Heart left ventricle (tissue), 13 donors: ENCODE measurements around the gene FTO.

Experiments used
- POLR2A ChIP-seq, 2 donors: fragments of 450-650 bp; IDR thresholded peaks; one replicate each; pipeline ENCODE4 v1.6.1; 2017; ENCODE audit warnings: antibody characterized with exemption in 2 of 2, mild to moderate bottlenecking in 2 of 2, moderate library complexity in 2 of 2
- TF ChIP-seq, protein P1 (sequence below), 12 donors: fragments of 200-600 bp; sonication (generic) in 4 of 12; IDR thresholded peaks; one replicate each; pipeline versions ENCODE4 v1.5.0 to v1.8.0; 2018 to 2022; ENCODE audit warnings: antibody characterized with exemption in 12 of 12, mild to moderate bottlenecking in 5 of 12
- donor health status: ischemic (EF 13 %, LVEDD 7.1; RV severe dilation, severe dysfunction).
- donor health status: DM: no; HTN: yes; CAD: no.
- donor health status: DM: no; HTN: no; CAD: no.
- donor health status: ischemic (EF 25% LVEDD 6.9; RV normal size, moderate dysfunction).
- donor health status: ischemic (EF 25% LVEDD 5.7; RV mildly dilated, moderate dysfunction).
- donor health status: ischemic (EF 35%, LVEDD 5.7; RV mildly dilated, moderate dysfunction).
- donor health status: nonischemic (EF 11% LVEDD 7.7; RV severe dilation, severe dysfunction).
- donor health status: DM: yes; HTN: yes; CAD: no.
- donor health status: PGD.
- donor health status: ischemic (EF 29% LVEDD 5.4; RV normal size, mild dysfunction).
- donor health status: nonischemic (EF 23%, LVEDD 6.1; RV moderate dilation, normal function).

DNA sequence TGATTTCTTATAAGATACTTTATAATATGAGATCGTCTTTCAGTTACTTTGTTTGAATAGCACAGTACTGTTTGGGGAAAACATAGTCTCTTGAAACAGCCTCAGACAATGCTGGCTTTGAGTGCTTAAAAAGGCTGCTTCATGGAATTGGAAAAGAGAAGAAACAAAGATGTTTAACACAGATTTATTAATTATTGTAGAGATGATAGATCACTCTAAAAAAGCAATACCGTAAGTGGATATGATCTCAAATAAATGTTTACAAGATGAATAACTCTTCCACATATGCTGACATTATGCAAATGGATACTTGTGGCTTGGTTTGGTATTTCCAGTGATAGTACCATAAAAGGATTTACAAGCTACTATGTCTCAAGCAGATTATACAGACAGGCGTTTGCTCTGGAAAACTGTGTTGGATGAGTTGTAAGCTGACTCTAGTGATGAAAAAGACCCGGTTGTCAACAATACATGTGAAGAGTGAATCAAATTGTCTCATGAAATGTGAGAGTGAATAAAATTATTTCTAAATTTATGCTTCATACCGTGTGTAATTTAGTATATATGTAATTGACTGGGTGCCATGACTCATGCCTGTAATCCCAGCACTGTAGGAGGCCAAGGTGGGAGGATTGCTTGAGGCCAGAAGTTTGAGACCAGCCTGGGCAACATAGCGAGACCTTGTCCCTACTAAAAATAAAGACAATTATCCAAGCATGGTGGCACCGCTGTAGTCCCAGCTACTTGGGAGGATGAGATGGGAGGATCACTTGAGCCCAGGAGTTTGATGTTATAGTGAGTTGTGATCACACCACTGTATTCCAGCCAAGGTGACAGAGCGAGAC lies 105.4 kb downstream of the FTO start:
- TF ChIP-seq, protein P1, sequence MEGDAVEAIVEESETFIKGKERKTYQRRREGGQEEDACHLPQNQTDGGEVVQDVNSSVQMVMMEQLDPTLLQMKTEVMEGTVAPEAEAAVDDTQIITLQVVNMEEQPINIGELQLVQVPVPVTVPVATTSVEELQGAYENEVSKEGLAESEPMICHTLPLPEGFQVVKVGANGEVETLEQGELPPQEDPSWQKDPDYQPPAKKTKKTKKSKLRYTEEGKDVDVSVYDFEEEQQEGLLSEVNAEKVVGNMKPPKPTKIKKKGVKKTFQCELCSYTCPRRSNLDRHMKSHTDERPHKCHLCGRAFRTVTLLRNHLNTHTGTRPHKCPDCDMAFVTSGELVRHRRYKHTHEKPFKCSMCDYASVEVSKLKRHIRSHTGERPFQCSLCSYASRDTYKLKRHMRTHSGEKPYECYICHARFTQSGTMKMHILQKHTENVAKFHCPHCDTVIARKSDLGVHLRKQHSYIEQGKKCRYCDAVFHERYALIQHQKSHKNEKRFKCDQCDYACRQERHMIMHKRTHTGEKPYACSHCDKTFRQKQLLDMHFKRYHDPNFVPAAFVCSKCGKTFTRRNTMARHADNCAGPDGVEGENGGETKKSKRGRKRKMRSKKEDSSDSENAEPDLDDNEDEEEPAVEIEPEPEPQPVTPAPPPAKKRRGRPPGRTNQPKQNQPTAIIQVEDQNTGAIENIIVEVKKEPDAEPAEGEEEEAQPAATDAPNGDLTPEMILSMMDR (IDR thresholded peaks at IDR 0.05), result no peak
- TF ChIP-seq POLR2A (IDR thresholded peaks at IDR 0.05), result no peak
